Mucosa of rectum (tissue), 2 donors: ENCODE results near the gene CYP4A22.
"Not testable (repeated sequence)": the region's sequence is repeated elsewhere in the genome, so short reads cannot be mapped to it uniquely, and the experiment has no call there.

ENCODE experiments used
- H3K27ac ChIP-seq, 2 donors: one replicate each; pipeline ENCODE4 v1.7.0; 2013; ENCODE audit warnings: inconsistent platforms in 2 of 2, low read depth in 2 of 2, low read length in 2 of 2
- H3K27me3 ChIP-seq, 2 donors: one replicate each; pipeline ENCODE4 v1.7.0; 2013; ENCODE audit warnings: low read length in 2 of 2; ENCODE audit not compliant: control insufficient read depth in 2 of 2, insufficient read depth in 2 of 2
- H3K36me3 ChIP-seq, 2 donors: one replicate each; pipeline ENCODE4 v1.7.0; 2013; ENCODE audit warnings: low read length in 2 of 2; ENCODE audit not compliant: control insufficient read depth in 2 of 2, insufficient read depth in 2 of 2
- H3K4me1 ChIP-seq, 2 donors: one replicate each; pipeline ENCODE4 v1.7.0; 2013; ENCODE audit warnings: low read length in 2 of 2, mild to moderate bottlenecking in 1 of 2; ENCODE audit not compliant: control insufficient read depth in 2 of 2, insufficient read depth in 2 of 2
- H3K4me3 ChIP-seq, 2 donors: one replicate each; pipeline ENCODE4 v1.7.0; 2013; ENCODE audit warnings: low read length in 2 of 2
- H3K9ac ChIP-seq, 2 donors: one replicate each; pipeline ENCODE4 v1.7.0; 2013; ENCODE audit warnings: low read length in 2 of 2, low read depth in 1 of 2, mild to moderate bottlenecking in 1 of 2
- H3K9me3 ChIP-seq, 2 donors: one replicate each; pipeline ENCODE4 v1.7.0; 2013; ENCODE audit warnings: low read length in 2 of 2; ENCODE audit not compliant: control insufficient read depth in 2 of 2
- donor health status: healthy.
- donor health status: Normal muscosa, but diverticular disease.

The CYP4A22 gene

GRCh38 chr1:47149162-47149561 lies 11.9 kb downstream of the CYP4A22 start:
- not testable (repeated sequence) for H3K27me3 ChIP-seq, H3K4me1 ChIP-seq, H3K36me3 ChIP-seq, H3K4me3 ChIP-seq, H3K27ac ChIP-seq, H3K9ac ChIP-seq, H3K9me3 ChIP-seq

- H3K4me3 ChIP-seq, H3K9me3 ChIP-seq, H3K27ac ChIP-seq, H3K27me3 ChIP-seq, H3K36me3 ChIP-seq, H3K4me1 ChIP-seq, H3K9ac ChIP-seq: not testable (repeated sequence)
Observed at GRCh38 chr1:47156457-47156856, 19.2 kb downstream of the CYP4A22 start.

- not testable (repeated sequence) for H3K27ac ChIP-seq, H3K9me3 ChIP-seq, H3K4me3 ChIP-seq, H3K4me1 ChIP-seq, H3K9ac ChIP-seq, H3K36me3 ChIP-seq, H3K27me3 ChIP-seq
Observed at GRCh38 chr1:47157957-47158356, 20.7 kb downstream of the CYP4A22 start.

- no peaks in the 10 kb centered on the region for H3K36me3 ChIP-seq
Observed at GRCh38 chr1:47160716-47161115, 23.5 kb downstream of the CYP4A22 start.

GRCh38 chr1:47161298-47162040 lies 24.2 kb downstream of the CYP4A22 start:
- Histone ChIP-seq H3K9ac (no peak overlapping the region), H3K4me3 (no peak overlapping the region), H3K27ac (no peak overlapping the region)

More at GRCh38 chr1:47160716-47161115, 23.5 kb downstream of the CYP4A22 start:
- no peak overlapping the region for H3K4me3 ChIP-seq
- no peak overlapping the region for H3K9ac ChIP-seq
- no peaks in the 10 kb centered on the region for H3K9me3 ChIP-seq
- no peak overlapping the region for H3K27ac ChIP-seq
- no peaks in the 10 kb centered on the region for H3K4me1 ChIP-seq
- no peaks in the 10 kb centered on the region for H3K27me3 ChIP-seq

GRCh38 chr1:47164552-47164951 lies 27.3 kb downstream of the CYP4A22 start:
- Histone ChIP-seq H3K4me1 (no peaks in the 10 kb centered on the region), H3K27ac (no peak overlapping the region), H3K4me3 (no peak overlapping the region), H3K27me3 (no peaks in the 10 kb centered on the region), H3K36me3 (no peaks in the 10 kb centered on the region), H3K9ac (no peak overlapping the region), H3K9me3 (no peaks in the 10 kb centered on the region)

More at GRCh38 chr1:47161298-47162040, 24.2 kb downstream of the CYP4A22 start:
- Histone ChIP-seq H3K27me3 (no peaks in the 10 kb centered on the region), H3K9me3 (no peaks in the 10 kb centered on the region), H3K4me1 (no peaks in the 10 kb centered on the region), H3K36me3 (no peaks in the 10 kb centered on the region)

- no peaks in the 10 kb centered on the region for H3K9me3 ChIP-seq
- no peaks in the 10 kb centered on the region for H3K4me1 ChIP-seq
- no peak overlapping the region for H3K9ac ChIP-seq
- H3K27ac ChIP-seq: no peak overlapping the region
- no peaks in the 10 kb centered on the region for H3K36me3 ChIP-seq
- no peaks in the 10 kb centered on the region for H3K27me3 ChIP-seq
- no peak overlapping the region for H3K4me3 ChIP-seq
Observed at GRCh38 chr1:47172782-47173181, 35.5 kb downstream of the CYP4A22 start.

GRCh38 chr1:47174656-47175020 lies 37.4 kb downstream of the CYP4A22 start:
- H3K9me3 ChIP-seq: no peaks in the 10 kb centered on the region
- no peaks in the 10 kb centered on the region for H3K27me3 ChIP-seq
- H3K27ac ChIP-seq: no peak overlapping the region
- peaks cover 3 to 5% of the 10 kb centered on the region in 2 donors for H3K4me1 ChIP-seq
- no peaks in the 10 kb centered on the region for H3K36me3 ChIP-seq
- H3K4me3 ChIP-seq: no peak overlapping the region
- no peak overlapping the region for H3K9ac ChIP-seq

GRCh38 chr1:47175227-47175934 lies 38.1 kb downstream of the CYP4A22 start:
- H3K4me1 ChIP-seq: peaks cover 8 to 12% of the 10 kb centered on the region in 2 donors
- H3K27ac ChIP-seq: no peak overlapping the region
- H3K9ac ChIP-seq: no peak overlapping the region
- no peaks in the 10 kb centered on the region for H3K9me3 ChIP-seq
- H3K27me3 ChIP-seq: no peaks in the 10 kb centered on the region
- no peak overlapping the region for H3K4me3 ChIP-seq
- H3K36me3 ChIP-seq: no peaks in the 10 kb centered on the region

- Histone ChIP-seq H3K4me3 (no peak overlapping the region), H3K36me3 (no peaks in the 10 kb centered on the region), H3K9me3 (no peaks in the 10 kb centered on the region), H3K27ac (no peak overlapping the region), H3K9ac (no peak overlapping the region), H3K4me1 (peaks cover 8 to 13% of the 10 kb centered on the region in 2 donors), H3K27me3 (no peaks in the 10 kb centered on the region)
Observed at GRCh38 chr1:47178020-47178419, 40.8 kb downstream of the CYP4A22 start.
